Mucosa of stomach (tissue), 1 donor: ENCODE results near the gene KLHL35.

Source experiments
- H3K27me3 ChIP-seq: one replicate; pipeline ENCODE4 v1.7.0; 2013; ENCODE audit warnings: mild to moderate bottlenecking, low read length; ENCODE audit not compliant: control insufficient read depth, insufficient read depth
- H3K36me3 ChIP-seq: one replicate; pipeline ENCODE4 v1.7.0; 2013; ENCODE audit warnings: low read length; ENCODE audit not compliant: control insufficient read depth, insufficient read depth
- H3K4me1 ChIP-seq: one replicate; pipeline ENCODE4 v1.7.0; 2013; ENCODE audit warnings: mild to moderate bottlenecking, low read length; ENCODE audit not compliant: control insufficient read depth, insufficient read depth
- H3K4me3 ChIP-seq: one replicate; pipeline ENCODE4 v1.7.0; 2013; ENCODE audit warnings: low read length
- H3K9ac ChIP-seq: one replicate; pipeline ENCODE4 v1.7.0; 2013; ENCODE audit warnings: mild to moderate bottlenecking, low read length, moderate library complexity
- H3K9me3 ChIP-seq: one replicate; pipeline ENCODE4 v1.7.0; 2013; ENCODE audit warnings: mild to moderate bottlenecking, low read length, moderate library complexity; ENCODE audit not compliant: control insufficient read depth
- donor health status: Pancreatic carcinoma.

KLHL35 gene

DNA sequence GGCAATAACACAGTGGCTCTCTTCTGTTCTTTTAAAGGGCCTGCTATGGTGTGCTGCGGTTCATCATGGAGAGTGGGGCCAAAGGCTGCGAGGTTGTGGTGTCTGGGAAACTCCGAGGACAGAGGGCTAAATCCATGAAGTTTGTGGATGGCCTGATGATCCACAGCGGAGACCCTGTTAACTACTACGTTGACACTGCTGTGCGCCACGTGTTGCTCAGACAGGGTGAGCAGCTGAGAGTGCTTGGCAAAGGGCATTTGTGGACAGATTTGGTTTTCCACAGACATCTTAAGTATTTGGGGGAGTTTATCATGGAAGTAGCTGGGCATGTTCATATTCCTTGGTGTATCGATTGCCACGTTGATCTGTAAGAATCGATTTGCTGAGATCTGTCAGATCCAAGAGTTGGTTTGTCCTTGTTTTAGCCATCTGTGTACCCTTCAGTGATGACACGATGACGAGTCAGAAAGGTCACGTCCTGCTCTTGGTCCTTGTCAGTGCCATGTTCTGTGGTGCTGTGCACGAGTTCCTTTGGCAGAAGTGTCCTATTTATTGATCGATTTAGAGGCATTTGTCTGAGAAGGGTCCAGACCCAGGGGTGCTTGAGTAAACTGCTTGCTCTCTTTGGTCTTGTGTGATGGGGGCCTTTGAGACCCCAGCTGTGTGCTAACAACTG, 28.9 kb downstream of the KLHL35 start:
- Histone ChIP-seq H3K9ac (no peak overlapping the region), H3K4me3 (no peak overlapping the region), H3K4me1 (peaks cover 16% of the 10 kb centered on the region), H3K36me3 (peaks cover 31% of the 10 kb centered on the region), H3K9me3 (no peaks in the 10 kb centered on the region), H3K27me3 (no peaks in the 10 kb centered on the region)

GRCh38 chr11:75403037-75403436, 30.0 kb downstream of the KLHL35 start:
- no peaks in the 10 kb centered on the region for H3K27me3 ChIP-seq
- no peaks in the 10 kb centered on the region for H3K9me3 ChIP-seq
- H3K4me1 ChIP-seq, result peaks cover 16% of the 10 kb centered on the region
- no peak overlapping the region for H3K9ac ChIP-seq
- peaks cover 31% of the 10 kb centered on the region for H3K36me3 ChIP-seq
- no peak overlapping the region for H3K4me3 ChIP-seq

- no peak overlapping the region for H3K4me3 ChIP-seq
- H3K36me3 ChIP-seq, result peaks cover 31% of the 10 kb centered on the region
- no peak overlapping the region for H3K9ac ChIP-seq
- H3K9me3 ChIP-seq, result no peaks in the 10 kb centered on the region
- H3K27me3 ChIP-seq, result no peaks in the 10 kb centered on the region
- H3K4me1 ChIP-seq, result peaks cover 16% of the 10 kb centered on the region
Measured at GRCh38 chr11:75402002-75402773, 30.8 kb downstream of the KLHL35 start.

DNA sequence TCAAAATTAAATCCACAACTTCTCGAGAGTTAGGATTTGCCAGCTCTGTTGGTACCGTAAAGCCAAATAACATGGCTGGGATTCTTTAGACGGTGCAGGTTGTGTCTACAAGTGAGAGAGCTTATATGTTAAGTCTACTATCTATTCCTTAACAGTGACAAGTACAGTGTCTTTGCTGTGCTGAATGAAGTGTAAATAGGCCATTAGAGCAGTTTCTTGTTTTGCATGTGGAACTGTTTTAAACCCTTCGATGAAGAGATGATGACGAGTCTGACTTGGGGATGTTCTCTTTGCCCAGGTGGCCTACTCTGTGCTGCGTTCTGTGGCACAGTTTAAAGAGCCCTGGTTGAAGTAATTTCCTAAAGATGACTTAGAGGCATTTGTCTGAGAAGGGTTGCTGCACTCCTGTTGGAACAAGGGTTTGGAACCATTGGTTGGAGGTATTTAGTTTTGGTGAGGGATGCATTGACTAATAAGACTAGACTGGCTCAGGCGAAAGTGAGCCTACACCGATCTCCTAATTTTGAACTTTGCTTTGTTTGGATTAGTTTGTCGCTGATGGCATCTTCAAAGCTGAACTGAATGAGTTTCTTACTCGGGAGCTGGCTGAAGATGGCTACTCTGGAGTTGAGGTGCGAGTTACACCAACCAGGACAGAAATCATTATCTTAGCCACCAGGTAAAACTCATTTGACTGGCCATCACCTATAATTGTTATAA, 32.7 kb downstream of the KLHL35 start:
- Histone ChIP-seq H3K27me3 (no peaks in the 10 kb centered on the region), H3K9ac (peak overlapping the region; percentile 94), H3K4me1 (peaks cover 16% of the 10 kb centered on the region), H3K9me3 (no peaks in the 10 kb centered on the region), H3K36me3 (peaks cover 19% of the 10 kb centered on the region), H3K4me3 (peak overlapping the region; percentile 56)

DNA sequence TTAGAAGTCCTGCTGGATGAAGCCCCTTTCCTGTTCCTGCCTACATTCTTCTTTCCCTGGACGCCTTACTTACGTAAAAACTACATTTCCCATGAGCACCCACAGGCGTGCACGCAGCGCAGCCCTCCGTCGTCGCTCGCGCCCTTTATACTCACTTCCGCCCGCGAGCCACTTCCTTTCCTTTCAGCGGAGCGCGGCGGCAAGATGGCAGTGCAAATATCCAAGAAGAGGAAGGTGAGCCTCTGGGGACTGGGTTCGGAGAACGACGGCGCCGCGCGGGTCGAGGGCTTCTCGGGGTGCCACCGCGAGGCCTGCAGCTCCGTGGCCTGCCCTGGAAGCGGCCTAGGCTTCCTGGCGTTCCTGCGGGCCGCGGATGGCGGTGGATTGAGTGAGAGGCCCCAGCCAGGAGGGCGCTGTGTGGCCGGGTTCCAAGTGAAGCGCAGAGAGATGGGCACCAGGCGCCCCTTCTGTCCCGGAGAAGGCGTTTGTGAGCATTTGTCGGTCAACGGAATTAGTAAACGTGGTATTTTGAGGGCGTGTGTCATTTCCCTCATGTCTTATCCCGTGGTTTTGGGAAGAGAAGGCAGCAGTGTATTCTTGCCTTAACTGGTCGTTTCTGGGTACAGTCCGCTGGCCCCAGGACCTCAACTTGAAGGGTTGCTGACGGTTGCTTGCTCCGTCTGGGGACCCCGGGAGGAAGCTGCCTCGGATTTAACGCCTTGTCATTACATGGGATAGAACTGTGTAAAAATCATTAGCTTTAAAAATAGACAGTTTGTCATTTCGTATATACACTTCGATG, 33.5 kb downstream of the KLHL35 start, which contains the start of gene RPS3:
TSS of gene RPS3 (plus strand) at position 175 of the 802 bp plus-strand sequence. CDS start at position 205, 30 bp downstream.
- peaks cover 16% of the 10 kb centered on the region for H3K4me1 ChIP-seq
- H3K9me3 ChIP-seq, result no peaks in the 10 kb centered on the region
- no peaks in the 10 kb centered on the region for H3K27me3 ChIP-seq
- H3K36me3 ChIP-seq, result peaks cover 19% of the 10 kb centered on the region
- peak within 1 kb of the TSS; percentile 94 for H3K9ac ChIP-seq
- H3K4me3 ChIP-seq, result peak within 1 kb of the TSS; percentile 56

- H3K36me3 ChIP-seq, result peaks cover 19% of the 10 kb centered on the region
- no peaks in the 10 kb centered on the region for H3K9me3 ChIP-seq
- H3K4me1 ChIP-seq, result peaks cover 16% of the 10 kb centered on the region
- no peaks in the 10 kb centered on the region for H3K27me3 ChIP-seq
- no peak overlapping the region for H3K9ac ChIP-seq
- H3K4me3 ChIP-seq, result no peak overlapping the region
Measured at GRCh38 chr11:75398906-75399305, 34.1 kb downstream of the KLHL35 start.

- H3K9ac ChIP-seq, result no peak overlapping the region
- no peaks in the 10 kb centered on the region for H3K4me1 ChIP-seq
- H3K27me3 ChIP-seq, result no peaks in the 10 kb centered on the region
Measured at GRCh38 chr11:75394085-75394840, 38.7 kb downstream of the KLHL35 start.

DNA sequence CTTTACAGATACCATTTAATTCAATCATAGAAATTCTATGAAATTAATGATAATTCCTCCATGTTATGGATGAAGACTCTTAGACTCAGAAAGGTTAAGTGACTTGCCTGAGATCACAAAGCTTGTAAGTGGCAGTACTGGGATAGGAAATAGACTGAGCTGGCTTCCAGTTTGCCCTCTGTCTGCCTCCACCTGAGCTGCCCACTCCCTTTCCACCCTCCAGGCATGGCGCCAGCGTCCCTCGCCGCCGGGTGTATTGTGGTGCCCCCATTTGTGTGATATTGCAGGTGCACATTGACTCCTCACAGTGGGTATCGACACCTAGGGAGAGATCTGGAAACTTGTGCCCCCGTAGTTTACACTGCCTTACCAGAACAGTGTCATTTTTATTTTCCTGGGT, 43.1 kb downstream of the KLHL35 start:
- H3K27me3 ChIP-seq, result no peaks in the 10 kb centered on the region
- no peak overlapping the region for H3K4me3 ChIP-seq
- no peak overlapping the region for H3K9ac ChIP-seq
- no peaks in the 10 kb centered on the region for H3K36me3 ChIP-seq
- H3K9me3 ChIP-seq, result no peaks in the 10 kb centered on the region
- H3K4me1 ChIP-seq, result peaks cover 6% of the 10 kb centered on the region

More at GRCh38 chr11:75394085-75394840, 38.7 kb downstream of the KLHL35 start:
- no peaks in the 10 kb centered on the region for H3K9me3 ChIP-seq
- no peak overlapping the region for H3K4me3 ChIP-seq
- no peaks in the 10 kb centered on the region for H3K36me3 ChIP-seq

- H3K4me3 ChIP-seq, result no peak overlapping the region
- no peaks in the 10 kb centered on the region for H3K36me3 ChIP-seq
- H3K27me3 ChIP-seq, result no peaks in the 10 kb centered on the region
Measured at GRCh38 chr11:75389276-75389605, 43.8 kb downstream of the KLHL35 start.

DNA sequence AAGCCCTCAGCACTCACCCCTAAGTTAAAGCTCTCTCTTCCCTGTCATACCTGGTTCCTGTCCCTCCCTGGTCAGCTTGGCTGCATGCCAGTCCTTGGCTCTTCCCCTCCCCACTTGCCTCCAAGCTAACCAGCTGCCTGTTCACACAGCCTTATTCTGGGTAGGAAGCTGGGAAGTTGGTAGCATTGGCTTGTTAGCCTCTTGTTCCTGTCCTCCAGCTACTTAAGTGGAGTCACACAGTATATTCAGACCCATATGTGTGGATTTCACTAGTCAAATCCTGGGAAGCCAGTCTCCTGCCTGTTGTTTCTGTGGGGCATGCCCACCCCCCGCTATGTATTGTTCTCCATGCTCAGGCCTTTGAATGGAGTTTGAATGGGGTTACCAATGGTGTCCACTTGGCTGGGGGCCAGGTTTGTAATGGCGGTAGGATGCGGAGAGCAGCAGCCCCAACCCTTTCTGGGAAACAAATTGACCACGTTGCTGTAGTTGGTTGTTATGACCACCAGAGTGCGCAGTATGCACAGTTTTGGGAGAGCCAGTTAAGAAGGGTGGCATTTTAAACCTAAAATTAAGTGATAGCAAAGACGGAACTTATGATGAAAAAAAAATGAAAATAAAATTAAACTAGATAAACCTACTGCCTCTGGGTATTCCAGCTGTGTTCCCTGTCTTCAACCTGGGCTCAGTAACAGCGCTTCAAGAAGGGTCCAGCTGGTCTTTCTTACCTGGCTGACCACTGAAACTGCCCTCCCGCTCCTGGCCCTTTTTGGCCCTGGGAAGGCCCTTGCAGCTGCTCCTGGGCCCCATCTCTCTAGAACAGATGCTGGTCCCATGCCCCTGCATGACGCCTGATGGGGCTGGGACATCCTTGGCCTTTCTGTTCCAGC, 44.4 kb downstream of the KLHL35 start:
- Histone ChIP-seq H3K36me3 (no peaks in the 10 kb centered on the region), H3K27me3 (no peaks in the 10 kb centered on the region), H3K4me1 (peaks cover 6% of the 10 kb centered on the region), H3K9me3 (no peaks in the 10 kb centered on the region), H3K4me3 (no peak overlapping the region), H3K9ac (no peak overlapping the region)

More at GRCh38 chr11:75389276-75389605, 43.8 kb downstream of the KLHL35 start:
- Histone ChIP-seq H3K4me1 (peaks cover 6% of the 10 kb centered on the region), H3K9me3 (no peaks in the 10 kb centered on the region), H3K9ac (no peak overlapping the region)
